Keratinocyte (primary cell): ENCODE measurements around the gene GALNT14.

Experiments used
- EZH2 ChIP-seq: IDR thresholded peaks from one replicate; pipeline ENCODE4 v1.6.1; 2012; ENCODE audit warnings: inconsistent platforms, mild to moderate bottlenecking, low read length, moderate library complexity
- TF ChIP-seq, protein P1 (sequence below), 3 experiments: IDR thresholded peaks in 1 of 3; conservative IDR thresholded peaks in 1 of 3; optimal IDR thresholded peaks in 1 of 3; 2 replicates in 2 of 3; 3 replicates in 1 of 3; pipeline versions ENCODE3 to v1.5.1; 2011; ENCODE audit warnings: low read length in 3 of 3, mild to moderate bottlenecking in 3 of 3, moderate library complexity in 2 of 3, control low read depth in 1 of 3, inconsistent platforms in 1 of 3; ENCODE audit not compliant: insufficient read depth in 2 of 3; ENCODE audit errors: extremely low read depth in 1 of 3

GRCh38 chr2:31049916-31050588 is 88.2 kb downstream of the GALNT14 start:
- TF ChIP-seq, protein P1, sequence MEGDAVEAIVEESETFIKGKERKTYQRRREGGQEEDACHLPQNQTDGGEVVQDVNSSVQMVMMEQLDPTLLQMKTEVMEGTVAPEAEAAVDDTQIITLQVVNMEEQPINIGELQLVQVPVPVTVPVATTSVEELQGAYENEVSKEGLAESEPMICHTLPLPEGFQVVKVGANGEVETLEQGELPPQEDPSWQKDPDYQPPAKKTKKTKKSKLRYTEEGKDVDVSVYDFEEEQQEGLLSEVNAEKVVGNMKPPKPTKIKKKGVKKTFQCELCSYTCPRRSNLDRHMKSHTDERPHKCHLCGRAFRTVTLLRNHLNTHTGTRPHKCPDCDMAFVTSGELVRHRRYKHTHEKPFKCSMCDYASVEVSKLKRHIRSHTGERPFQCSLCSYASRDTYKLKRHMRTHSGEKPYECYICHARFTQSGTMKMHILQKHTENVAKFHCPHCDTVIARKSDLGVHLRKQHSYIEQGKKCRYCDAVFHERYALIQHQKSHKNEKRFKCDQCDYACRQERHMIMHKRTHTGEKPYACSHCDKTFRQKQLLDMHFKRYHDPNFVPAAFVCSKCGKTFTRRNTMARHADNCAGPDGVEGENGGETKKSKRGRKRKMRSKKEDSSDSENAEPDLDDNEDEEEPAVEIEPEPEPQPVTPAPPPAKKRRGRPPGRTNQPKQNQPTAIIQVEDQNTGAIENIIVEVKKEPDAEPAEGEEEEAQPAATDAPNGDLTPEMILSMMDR (optimal IDR thresholded peaks at IDR 0.05 in 1 of 3, IDR thresholded peaks at IDR 0.05 in 1 of 3, conservative IDR thresholded peaks at IDR 0.05 in 1 of 3; ENCODE audit: extremely low read depth in 1 of 3, insufficient read depth in 2 of 3, low read length in 3 of 3): no peak
- no peak for TF ChIP-seq EZH2
